ENCODE data around the gene TRAPPC2L.

DNA sequence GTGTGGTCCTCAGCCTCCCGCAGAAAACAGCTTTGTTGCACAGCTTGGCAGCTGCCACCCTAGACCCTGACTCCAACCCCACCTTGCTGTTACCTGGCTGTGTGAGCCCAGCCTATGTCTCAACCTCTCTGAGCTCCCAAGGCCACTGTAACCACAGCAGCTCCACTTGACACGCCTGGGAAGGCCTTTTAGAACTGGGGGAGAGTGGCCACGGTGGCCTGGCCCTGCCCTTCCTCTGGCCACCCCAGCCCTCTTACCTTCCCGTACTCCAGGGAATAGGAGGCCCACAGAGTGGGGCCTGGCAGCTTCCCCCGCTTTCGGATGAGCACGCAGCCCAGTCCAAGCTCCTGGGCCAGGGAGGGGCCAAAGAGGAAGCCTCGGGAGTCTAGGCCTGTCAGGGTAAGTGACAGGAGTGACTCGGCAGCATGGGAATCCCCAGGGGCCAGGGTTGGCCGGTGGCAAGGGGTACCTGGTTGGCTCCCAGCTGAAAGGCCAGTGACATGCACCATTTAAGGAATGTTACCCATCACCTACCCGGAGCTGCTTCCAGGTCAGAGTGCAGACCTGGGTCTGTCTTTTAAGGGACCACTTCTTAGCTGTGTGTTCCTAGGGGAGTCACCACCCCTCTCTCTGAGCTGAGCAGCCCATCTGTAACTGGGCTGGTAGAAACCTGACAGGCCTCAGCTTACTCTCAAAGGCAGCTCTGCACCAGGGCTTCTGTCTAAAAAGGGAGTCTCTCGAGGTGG is 46.6 kb upstream of the TRAPPC2L start:
- no peak for TF ChIP-seq CTCF (IDR thresholded peaks at IDR 0.05; ENCODE audit: insufficient read depth, low read length)
- TF ChIP-seq POLR2AphosphoS5 (IDR thresholded peaks at IDR 0.05; ENCODE audit: low read depth), result no peak
- TF ChIP-seq GABPA (IDR thresholded peaks at IDR 0.05; ENCODE audit: low read depth), result no peak
- no peak for TF ChIP-seq REST (IDR thresholded peaks at IDR 0.05; ENCODE audit: insufficient replicate concordance, low read depth)

Data from HL-60 (cell line).